Activated T-helper 9 cell treated with anti-CD3 and anti-CD28 coated beads, Interleukin-2, amount 50 U/mL, for 16 hours (primary cell): Measurements from ENCODE around the gene FXYD7.

ENCODE experiments used
- DNase-seq: peaks from one replicate; pipeline ENCODE4 v3.0.0-alpha.2; 2020; ENCODE audit warnings: low read depth

FXYD7 gene

GRCh38 chr19:35110974-35111373, 32.1 kb upstream of the FXYD7 start:
- DNase-seq, result no peak

GRCh38 chr19:35112995-35113688, 29.9 kb upstream of the FXYD7 start:
- no peak for DNase-seq

- peak; percentile 55 for DNase-seq
Observed at GRCh38 chr19:35114353-35115176, 28.5 kb upstream of the FXYD7 start.

GRCh38 chr19:35115177-35115951, 27.7 kb upstream of the FXYD7 start, which contains the start of gene FXYD3:
Gene FXYD3, plus strand, starts transcription at chr19:35115823. Its CDS starts 3,554 bp downstream, at chr19:35119377.
- no peak for DNase-seq

- no peak for DNase-seq
Observed at GRCh38 chr19:35116072-35116801, 26.8 kb upstream of the FXYD7 start.

- no peak for DNase-seq
Observed at GRCh38 chr19:35117116-35117515, 25.9 kb upstream of the FXYD7 start.

GRCh38 chr19:35117799-35118198, 25.3 kb upstream of the FXYD7 start:
- DNase-seq, result no peak

GRCh38 chr19:35118268-35119020, 24.6 kb upstream of the FXYD7 start:
- DNase-seq, result no peak

GRCh38 chr19:35119091-35119490, 24.0 kb upstream of the FXYD7 start:
- DNase-seq, result no peak

GRCh38 chr19:35119578-35120155, 23.4 kb upstream of the FXYD7 start:
- DNase-seq, result no peak

GRCh38 chr19:35120492-35120891, 22.6 kb upstream of the FXYD7 start:
- DNase-seq, result no peak

GRCh38 chr19:35120898-35121297, 22.2 kb upstream of the FXYD7 start:
- DNase-seq, result no peak

GRCh38 chr19:35122687-35123551, 20.1 kb upstream of the FXYD7 start:
- no peak for DNase-seq

GRCh38 chr19:35123573-35123972, 19.5 kb upstream of the FXYD7 start:
- DNase-seq, result no peak

GRCh38 chr19:35124098-35125060, 18.7 kb upstream of the FXYD7 start:
- DNase-seq, result peak; percentile 81

- no peak for DNase-seq
Observed at GRCh38 chr19:35125270-35125717, 17.8 kb upstream of the FXYD7 start.

- no peak for DNase-seq
Observed at GRCh38 chr19:35125749-35126623, 17.1 kb upstream of the FXYD7 start.

GRCh38 chr19:35126624-35126959, 16.5 kb upstream of the FXYD7 start:
- DNase-seq, result no peak
